ENCODE results near the gene RND1.

GRCh38 chr12:48828293-48828692 is 37.4 kb downstream of the RND1 start:
- TF ChIP-seq EP300 (IDR thresholded peaks at IDR 0.05; ENCODE audit: low read depth) (no peak), POLR2A (IDR thresholded peaks at IDR 0.05) (no peak), CTCF (IDR thresholded peaks at IDR 0.05) (no peak), POLR2AphosphoS5 (IDR thresholded peaks at IDR 0.05) (no peak)
